Sigmoid colon (tissue), 3 donors: ENCODE results near the gene OR10H3.

Experiments
- CTCF ChIP-seq, 4 experiments: fragments of 450-650 bp in 3 of 4; fragments of 200-600 bp in 1 of 4; IDR thresholded peaks; one replicate each; pipeline ENCODE4 v1.5.1; 2016 to 2019; ENCODE audit warnings: antibody characterized with exemption in 4 of 4, mild to moderate bottlenecking in 3 of 4, moderate library complexity in 2 of 4
- POLR2A ChIP-seq, 2 donors: fragments of 450-650 bp; IDR thresholded peaks; one replicate each; pipeline ENCODE4 v1.6.1; 2016; ENCODE audit warnings: antibody characterized with exemption in 2 of 2, mild to moderate bottlenecking in 2 of 2, moderate library complexity in 2 of 2

GRCh38 chr19:15730538-15730937 lies 7.2 kb upstream of the OR10H3 start:
- TF ChIP-seq CTCF (IDR thresholded peaks at IDR 0.05) (no peak), POLR2A (IDR thresholded peaks at IDR 0.05) (no peak)
